SU-DHL-6 (cell line): ENCODE measurements around the gene GPR87.

ENCODE experiments used
- EZH2phosphoT487 ChIP-seq: fragments of 200-600 bp; sonication (generic), shearing (Covaris generic); conservative IDR thresholded peaks from 2 replicates; pipeline ENCODE4 v1.6.1; 2018; ENCODE audit warnings: mild to moderate bottlenecking, antibody characterized with exemption, low read length, moderate library complexity, mixed read lengths
- TF ChIP-seq, protein P1 (sequence below): fragments of 200-600 bp; sonication (generic); IDR thresholded peaks from one replicate; pipeline ENCODE4 v1.5.1; 2017; ENCODE audit warnings: antibody characterized with exemption, mild to moderate bottlenecking, low read length, moderate library complexity; ENCODE audit not compliant: insufficient read depth, poor library complexity, severe bottlenecking

DNA sequence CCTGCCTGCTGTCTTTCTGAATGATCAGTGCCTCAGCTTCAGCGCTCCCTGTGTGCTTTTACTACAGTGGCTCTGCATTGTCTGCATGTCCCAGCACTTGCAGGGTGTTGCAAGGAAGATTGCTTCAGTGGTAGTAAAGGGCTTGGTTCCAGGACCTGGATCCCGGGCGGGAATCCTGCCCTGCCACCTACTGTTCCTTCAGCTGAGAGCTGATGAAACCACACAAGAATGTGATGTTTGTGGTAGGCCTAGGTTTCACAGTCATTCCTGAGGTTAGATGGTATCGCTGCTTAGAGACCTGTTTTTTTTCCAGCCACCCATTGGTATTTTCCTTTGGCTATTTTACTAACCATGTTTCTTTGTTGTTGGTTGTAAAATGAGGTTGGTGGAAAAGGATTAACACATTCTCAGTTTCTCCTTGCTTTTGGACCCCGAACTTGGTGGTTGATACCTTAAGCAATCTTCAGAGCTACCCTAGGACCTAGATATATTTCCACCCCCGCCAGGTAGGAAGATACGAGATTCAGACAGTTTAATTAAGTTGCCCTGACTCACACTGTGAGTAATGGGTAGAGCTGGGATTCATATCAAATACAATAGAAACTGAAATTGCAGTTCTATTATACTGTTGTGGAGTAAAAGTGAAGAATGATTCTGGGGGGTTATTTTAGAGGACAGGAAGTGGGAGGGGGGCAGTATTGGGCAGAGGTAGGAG is 11.4 kb downstream of the GPR87 start:
- TF ChIP-seq, protein P1, sequence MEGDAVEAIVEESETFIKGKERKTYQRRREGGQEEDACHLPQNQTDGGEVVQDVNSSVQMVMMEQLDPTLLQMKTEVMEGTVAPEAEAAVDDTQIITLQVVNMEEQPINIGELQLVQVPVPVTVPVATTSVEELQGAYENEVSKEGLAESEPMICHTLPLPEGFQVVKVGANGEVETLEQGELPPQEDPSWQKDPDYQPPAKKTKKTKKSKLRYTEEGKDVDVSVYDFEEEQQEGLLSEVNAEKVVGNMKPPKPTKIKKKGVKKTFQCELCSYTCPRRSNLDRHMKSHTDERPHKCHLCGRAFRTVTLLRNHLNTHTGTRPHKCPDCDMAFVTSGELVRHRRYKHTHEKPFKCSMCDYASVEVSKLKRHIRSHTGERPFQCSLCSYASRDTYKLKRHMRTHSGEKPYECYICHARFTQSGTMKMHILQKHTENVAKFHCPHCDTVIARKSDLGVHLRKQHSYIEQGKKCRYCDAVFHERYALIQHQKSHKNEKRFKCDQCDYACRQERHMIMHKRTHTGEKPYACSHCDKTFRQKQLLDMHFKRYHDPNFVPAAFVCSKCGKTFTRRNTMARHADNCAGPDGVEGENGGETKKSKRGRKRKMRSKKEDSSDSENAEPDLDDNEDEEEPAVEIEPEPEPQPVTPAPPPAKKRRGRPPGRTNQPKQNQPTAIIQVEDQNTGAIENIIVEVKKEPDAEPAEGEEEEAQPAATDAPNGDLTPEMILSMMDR: no peak
- no peak for TF ChIP-seq EZH2phosphoT487
